Hepatocyte (in vitro differentiated cells): Measurements from ENCODE around the gene ARHGAP35. TPM values are rescaled to one million over a fixed set of nuclear protein-coding genes. Genes with fewer than 3 reads are reported as not detected.

Experiments used
- DNase-seq: peaks from one replicate; pipeline ENCODE4 v3.0.0-alpha.2; 2016; ENCODE audit warnings: low spot score
- H2AFZ ChIP-seq: fragments of 200-600 bp; sonication (generic); 2 replicates; pipeline ENCODE4 v1.6.0; 2016; ENCODE audit warnings: antibody characterized with exemption, mild to moderate bottlenecking
- H3K27ac ChIP-seq: fragments of 200-600 bp; sonication (generic); 2 replicates; pipeline ENCODE4 v1.5.1; 2016; ENCODE audit warnings: mild to moderate bottlenecking
- H3K27me3 ChIP-seq: fragments of 200-600 bp; sonication (generic); 2 replicates; pipeline ENCODE4 v1.6.1; 2016
- H3K36me3 ChIP-seq: fragments of 200-600 bp; sonication (generic); replicated peaks from 2 replicates; pipeline ENCODE4 v1.5.1; 2016; ENCODE audit warnings: low read depth; ENCODE audit not compliant: insufficient read depth
- H3K4me1 ChIP-seq: fragments of 200-600 bp; sonication (generic); 2 replicates; pipeline ENCODE4 v1.5.1; 2016; ENCODE audit warnings: mild to moderate bottlenecking, moderate library complexity; ENCODE audit not compliant: insufficient read depth
- H3K4me2 ChIP-seq: fragments of 200-600 bp; sonication (generic); 2 replicates; pipeline ENCODE4 v1.6.0; 2016
- H3K4me3 ChIP-seq: fragments of 200-600 bp; sonication (generic); 2 replicates; pipeline ENCODE4 v1.5.1; 2016; ENCODE audit warnings: mild to moderate bottlenecking
- H3K79me2 ChIP-seq: fragments of 200-600 bp; sonication (generic); 2 replicates; pipeline ENCODE4 v1.6.0; 2017; ENCODE audit warnings: mild to moderate bottlenecking
- H3K9me2 ChIP-seq: fragments of 200-600 bp; sonication (generic); replicated peaks from 2 replicates; pipeline ENCODE4 v1.6.0; 2017; ENCODE audit warnings: mild to moderate bottlenecking; ENCODE audit not compliant: insufficient read depth
- H3K9me3 ChIP-seq: fragments of 200-600 bp; sonication (generic); 2 replicates; pipeline ENCODE4 v1.5.1; 2016; ENCODE audit warnings: low read depth, mild to moderate bottlenecking
- H4K20me1 ChIP-seq: fragments of 200-600 bp; sonication (generic); 2 replicates; pipeline ENCODE4 v1.6.0; 2016; ENCODE audit warnings: mild to moderate bottlenecking; ENCODE audit not compliant: insufficient read depth, poor library complexity, severe bottlenecking
- CTCF ChIP-seq: fragments of 200-600 bp; sonication (generic); IDR thresholded peaks from 2 replicates; pipeline ENCODE4 v1.5.1; 2016; ENCODE audit warnings: antibody characterized with exemption, mild to moderate bottlenecking; ENCODE audit not compliant: poor library complexity
- EZH2 ChIP-seq: fragments of 200-600 bp; sonication (generic); IDR thresholded peaks from 2 replicates; pipeline ENCODE4 v1.6.1; 2016; ENCODE audit warnings: antibody characterized with exemption, mild to moderate bottlenecking, borderline replicate concordance
- EZH2phosphoT487 ChIP-seq: fragments of 200-600 bp; sonication (generic); IDR thresholded peaks from one replicate; pipeline ENCODE4 v1.6.1; 2018; ENCODE audit warnings: antibody characterized with exemption, mild to moderate bottlenecking, low read depth, moderate library complexity; ENCODE audit not compliant: unreplicated experiment, severe bottlenecking
- WGBS: methylation state at CpG from one replicate; pipeline ENCODE4 v1.1.6; 2016; ENCODE audit warnings: low lambda C conversion rate; ENCODE audit errors: missing lambda C conversion rate; 5-methylcytosine and 5-hydroxymethylcytosine counted together
- polyA plus RNA-seq: library from polyadenylated mRNA; unstranded; fragments of >200 nt; fragmentation: Nextera tagmentation; extraction: Ambion mirVana; gene quantifications from 2 replicates; pipeline ENCODE4 v1.2.1, GENCODE V29; 2016
- total RNA-seq: library from RNA; depleted of rRNA; stranded (reverse); fragments of >200 nt; gene quantifications from 2 replicates; pipeline ENCODE4 v1.2.3, GENCODE V29; 2014

Gene ARHGAP35
- total and polyA plus RNA-seq, 2 experiments from 2014 or later, result 18.6 to 48.1 TPM

GRCh38 chr19:46861691-46862502, 1.1 kb downstream of the ARHGAP35 start:
- DNase-seq, result no peak
- peaks cover 36% of the 10 kb centered on the region for H3K4me1 ChIP-seq
- WGBS, result under 1% methylated on average over 19 of the region's 19 CpGs
- H3K4me2 ChIP-seq, result peak overlapping the region; percentile 88
- peaks cover 62% of the 10 kb centered on the region for H3K79me2 ChIP-seq
- H3K36me3 ChIP-seq, result no peaks in the 10 kb centered on the region
- H3K9me2 ChIP-seq, result no peaks in the 10 kb centered on the region
- TF ChIP-seq CTCF (no peak), EZH2 (no peak)
- H3K9me3 ChIP-seq, result no peaks in the 10 kb centered on the region
- H2AFZ ChIP-seq, result no peak overlapping the region
- H3K4me3 ChIP-seq, result peak overlapping the region; percentile 91
- peak overlapping the region; percentile 96 for H3K27ac ChIP-seq
- H4K20me1 ChIP-seq, result peaks cover 56% of the 10 kb centered on the region
- no peaks in the 10 kb centered on the region for H3K27me3 ChIP-seq

GRCh38 chr19:46862503-46862834, 1.7 kb downstream of the ARHGAP35 start:
- no peaks in the 10 kb centered on the region for H3K9me3 ChIP-seq
- no peaks in the 10 kb centered on the region for H3K36me3 ChIP-seq
- no peak for DNase-seq
- TF ChIP-seq EZH2 (no peak), EZH2phosphoT487 (no peak), CTCF (no peak)
- peak overlapping the region; percentile 96 for H3K27ac ChIP-seq
- H2AFZ ChIP-seq, result no peak overlapping the region
- WGBS, result 11% methylated on average over 9 of the region's 9 CpGs
- peaks cover 42% of the 10 kb centered on the region for H3K4me1 ChIP-seq
- peak overlapping the region; percentile 91 for H3K4me3 ChIP-seq
- H3K27me3 ChIP-seq, result no peaks in the 10 kb centered on the region
- peaks cover 62% of the 10 kb centered on the region for H4K20me1 ChIP-seq
- peaks cover 66% of the 10 kb centered on the region for H3K79me2 ChIP-seq
- peak overlapping the region; percentile 88 for H3K4me2 ChIP-seq
- H3K9me2 ChIP-seq, result no peaks in the 10 kb centered on the region

- no peak for DNase-seq
- peak overlapping the region; percentile 96 for H3K27ac ChIP-seq
- H3K27me3 ChIP-seq, result no peaks in the 10 kb centered on the region
- peak overlapping the region; percentile 91 for H3K4me3 ChIP-seq
- no peak overlapping the region for H2AFZ ChIP-seq
- H3K4me2 ChIP-seq, result peak overlapping the region; percentile 88
- H3K9me3 ChIP-seq, result no peaks in the 10 kb centered on the region
- H3K79me2 ChIP-seq, result peaks cover 72% of the 10 kb centered on the region
- H4K20me1 ChIP-seq, result peaks cover 68% of the 10 kb centered on the region
- H3K9me2 ChIP-seq, result no peaks in the 10 kb centered on the region
- no peak for TF ChIP-seq EZH2phosphoT487
- TF ChIP-seq CTCF, result no peak
- no peak for TF ChIP-seq EZH2
- no peaks in the 10 kb centered on the region for H3K36me3 ChIP-seq
- peaks cover 48% of the 10 kb centered on the region for H3K4me1 ChIP-seq
- 36% methylated on average over 4 of the region's 4 CpGs for WGBS
Measured at GRCh38 chr19:46862974-46863632, 2.3 kb downstream of the ARHGAP35 start.
